ENCODE data around the gene SMIM29.

SMIM29 gene

DNA sequence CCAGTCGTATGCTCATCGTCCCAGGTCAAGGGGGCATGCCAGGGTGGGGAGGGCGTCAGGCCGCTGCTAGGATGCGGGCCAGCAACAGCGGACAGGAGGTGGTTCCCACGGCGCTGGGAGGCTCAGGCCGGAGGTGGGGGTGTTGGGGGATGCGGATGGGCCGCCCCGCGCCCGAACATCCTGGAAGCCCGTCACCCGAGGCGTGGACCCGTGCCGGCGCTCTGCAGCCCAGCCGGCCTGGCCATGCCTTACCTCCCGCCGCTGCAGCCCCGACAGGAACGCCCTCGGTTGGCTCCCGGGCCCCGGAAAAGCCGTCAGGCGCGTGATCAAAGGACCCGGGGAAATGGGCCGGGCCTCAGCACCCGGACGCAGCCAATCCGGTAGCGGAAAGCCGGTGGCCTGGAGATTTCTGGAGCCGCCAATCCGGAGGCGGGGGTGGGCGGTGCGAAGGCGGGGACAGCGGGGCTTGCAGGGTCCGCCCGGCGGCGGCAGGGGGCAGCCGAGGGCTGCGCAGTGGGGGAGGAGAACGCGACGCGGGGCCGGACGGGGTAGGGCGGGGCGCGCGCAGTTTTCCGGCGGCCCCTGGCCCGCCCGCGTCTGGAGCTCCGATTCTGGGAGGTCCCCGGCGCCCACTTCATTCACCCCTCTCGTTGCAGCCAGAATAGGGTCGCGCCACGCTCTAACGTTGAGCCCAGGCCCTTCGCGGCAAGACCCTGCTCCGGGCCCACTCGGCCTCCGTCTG, at the start of gene SMIM29:
Gene SMIM29 (minus strand): TSS at position 280 of the 742 bp plus-strand sequence. CDS start 1,215 bp downstream, outside the sequence.
- H3K27me3 ChIP-seq (ENCODE audit: insufficient read depth, poor library complexity, severe bottlenecking), result no peaks in the 10 kb centered on the region
- H3K9me3 ChIP-seq (ENCODE audit: severe bottlenecking), result no peaks in the 10 kb centered on the region
- ATAC-seq (ENCODE audit: low read depth), result peak; percentile 67
- H3K4me3 ChIP-seq (ENCODE audit: severe bottlenecking), result peak within 1 kb of the TSS; percentile 55
- peak; percentile 98 for TF ChIP-seq CTCF (IDR thresholded peaks at IDR 0.05; ENCODE audit: poor library complexity, severe bottlenecking)
- peak; percentile 95 for DNase-seq (ENCODE audit: low spot score)
- peak within 1 kb of the TSS; percentile 95 for H3K27ac ChIP-seq (ENCODE audit: poor library complexity, severe bottlenecking)
- H3K4me1 ChIP-seq (ENCODE audit: insufficient read depth, poor library complexity, severe bottlenecking), result peaks cover 25% of the 10 kb centered on the region
- peaks cover 19% of the 10 kb centered on the region for H3K36me3 ChIP-seq (ENCODE audit: low read depth)

- ATAC-seq (ENCODE audit: low read depth), result no peak
- TF ChIP-seq CTCF (IDR thresholded peaks at IDR 0.05; ENCODE audit: poor library complexity, severe bottlenecking), result no peak
- H3K4me1 ChIP-seq (ENCODE audit: insufficient read depth, poor library complexity, severe bottlenecking), result no peaks in the 10 kb centered on the region
- H3K27me3 ChIP-seq (ENCODE audit: insufficient read depth, poor library complexity, severe bottlenecking), result no peaks in the 10 kb centered on the region
- no peak overlapping the region for H3K27ac ChIP-seq (ENCODE audit: poor library complexity, severe bottlenecking)
- no peak overlapping the region for H3K4me3 ChIP-seq (ENCODE audit: severe bottlenecking)
- peaks cover 44% of the 10 kb centered on the region for H3K36me3 ChIP-seq (ENCODE audit: low read depth)
- no peaks in the 10 kb centered on the region for H3K9me3 ChIP-seq (ENCODE audit: severe bottlenecking)
- no peak for DNase-seq (ENCODE audit: low spot score)
Observed at GRCh38 chr6:34295721-34296120, 46.9 kb upstream of the SMIM29 start.

GRCh38 chr6:34292954-34293353, 44.1 kb upstream of the SMIM29 start:
- Histone ChIP-seq H3K4me3 (ENCODE audit: severe bottlenecking) (no peak overlapping the region), H3K4me1 (ENCODE audit: insufficient read depth, poor library complexity, severe bottlenecking) (no peaks in the 10 kb centered on the region), H3K36me3 (ENCODE audit: low read depth) (peaks cover 54% of the 10 kb centered on the region), H3K27ac (ENCODE audit: poor library complexity, severe bottlenecking) (no peak overlapping the region), H3K27me3 (ENCODE audit: insufficient read depth, poor library complexity, severe bottlenecking) (no peaks in the 10 kb centered on the region), H3K9me3 (ENCODE audit: severe bottlenecking) (no peaks in the 10 kb centered on the region)
- TF ChIP-seq CTCF (IDR thresholded peaks at IDR 0.05; ENCODE audit: poor library complexity, severe bottlenecking), result no peak
- no peak for ATAC-seq (ENCODE audit: low read depth)
- DNase-seq (ENCODE audit: low spot score), result no peak

DNA sequence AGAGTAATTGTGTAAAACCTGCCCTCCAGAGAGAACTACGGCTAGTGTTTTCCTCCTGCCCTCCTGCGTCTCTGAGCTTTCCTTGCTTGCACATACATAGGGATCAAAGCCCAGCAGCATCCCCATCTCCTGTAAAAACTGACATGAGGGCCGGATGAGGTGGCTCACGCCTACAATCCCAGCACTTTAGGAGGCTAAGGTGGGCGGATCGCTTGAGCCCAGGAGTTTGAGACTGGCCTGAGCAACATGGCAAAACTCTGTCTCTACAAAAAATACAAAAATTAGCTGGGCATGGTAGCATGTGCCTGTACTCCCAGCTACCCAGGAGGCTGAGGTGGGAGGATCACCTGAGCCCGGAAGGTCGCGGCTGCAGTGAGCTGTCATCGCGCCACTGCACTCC, 40.3 kb upstream of the SMIM29 start:
- no peak for ATAC-seq (ENCODE audit: low read depth)
- H3K27me3 ChIP-seq (ENCODE audit: insufficient read depth, poor library complexity, severe bottlenecking), result no peaks in the 10 kb centered on the region
- H3K9me3 ChIP-seq (ENCODE audit: severe bottlenecking), result no peaks in the 10 kb centered on the region
- H3K4me3 ChIP-seq (ENCODE audit: severe bottlenecking), result no peak overlapping the region
- no peak for TF ChIP-seq CTCF (IDR thresholded peaks at IDR 0.05; ENCODE audit: poor library complexity, severe bottlenecking)
- no peak overlapping the region for H3K27ac ChIP-seq (ENCODE audit: poor library complexity, severe bottlenecking)
- H3K4me1 ChIP-seq (ENCODE audit: insufficient read depth, poor library complexity, severe bottlenecking), result no peaks in the 10 kb centered on the region
- peaks cover 52% of the 10 kb centered on the region for H3K36me3 ChIP-seq (ENCODE audit: low read depth)
- no peak for DNase-seq (ENCODE audit: low spot score)

- Histone ChIP-seq H3K4me3 (ENCODE audit: severe bottlenecking) (no peak overlapping the region), H3K27ac (ENCODE audit: poor library complexity, severe bottlenecking) (no peak overlapping the region), H3K9me3 (ENCODE audit: severe bottlenecking) (no peaks in the 10 kb centered on the region), H3K4me1 (ENCODE audit: insufficient read depth, poor library complexity, severe bottlenecking) (no peaks in the 10 kb centered on the region), H3K36me3 (ENCODE audit: low read depth) (peaks cover 55% of the 10 kb centered on the region), H3K27me3 (ENCODE audit: insufficient read depth, poor library complexity, severe bottlenecking) (no peaks in the 10 kb centered on the region)
- DNase-seq (ENCODE audit: low spot score) (no peak), ATAC-seq (ENCODE audit: low read depth) (no peak)
- no peak for TF ChIP-seq CTCF (IDR thresholded peaks at IDR 0.05; ENCODE audit: poor library complexity, severe bottlenecking)
Observed at GRCh38 chr6:34288581-34288980, 39.8 kb upstream of the SMIM29 start.

Data from RWPE2 (cell line).